Gastroesophageal sphincter (tissue), 3 donors: ENCODE data around the gene ATP6V0B.

ENCODE experiments used
- CTCF ChIP-seq, 4 experiments: fragments of 200-600 bp in 2 of 4; fragments of 450-650 bp in 2 of 4; sonication (generic) in 1 of 4; IDR thresholded peaks; one replicate each; pipeline ENCODE4 v1.5.1; 2017 to 2019; ENCODE audit warnings: antibody characterized with exemption in 4 of 4, mild to moderate bottlenecking in 2 of 4, moderate library complexity in 2 of 4
- POLR2A ChIP-seq, 2 donors: fragments of 450-650 bp; IDR thresholded peaks; one replicate each; pipeline ENCODE4 v1.6.1; 2017; ENCODE audit warnings: antibody characterized with exemption in 2 of 2, mild to moderate bottlenecking in 2 of 2, moderate library complexity in 1 of 2
- POLR2AphosphoS5 ChIP-seq: sonication (generic); formaldehyde crosslinking; IDR thresholded peaks from one replicate; pipeline ENCODE4 v1.6.1; 2017; ENCODE audit warnings: antibody characterized with exemption

GRCh38 chr1:43949678-43950077 lies 25.1 kb upstream of the ATP6V0B start:
- no peak for TF ChIP-seq CTCF (IDR thresholded peaks at IDR 0.05)
- no peak for TF ChIP-seq POLR2A (IDR thresholded peaks at IDR 0.05)
- TF ChIP-seq POLR2AphosphoS5, result no peak
